Measurements from ENCODE around the gene TSNAXIP1. TPM values are rescaled to one million over a fixed set of nuclear protein-coding genes. Genes with fewer than 3 reads are reported as not detected.
A peak's percentile ranks its signal among the peaks of the same experiment; 100 is the strongest.

TSNAXIP1 gene
- total and polyA plus RNA-seq, 10 of the 15 experiments (the other 5 are each of a cell fraction or from before 2014, with no cell fraction given): 0.09 to 0.63 (median 0.37) TPM; not detected in 1

GRCh38 chr16:67833415-67834241 is 26.9 kb downstream of the TSNAXIP1 start (continued):
- TF ChIP-seq ZNF207 (IDR thresholded peaks at IDR 0.05; ENCODE audit: borderline replicate concordance): peak; percentile 52; the same call in 1 of the 2 replicates
- TF ChIP-seq GATAD2B (conservative IDR thresholded peaks at IDR 0.05; ENCODE audit: low read depth): peak; percentile 81
- TF ChIP-seq HCFC1 (IDR thresholded peaks at IDR 0.05; ENCODE audit: low read length): peak; percentile 99
- no peak for TF ChIP-seq RBBP5 (conservative IDR thresholded peaks at IDR 0.05)
- TF ChIP-seq IKZF1 (conservative IDR thresholded peaks at IDR 0.05): peak; percentile 83

DNA sequence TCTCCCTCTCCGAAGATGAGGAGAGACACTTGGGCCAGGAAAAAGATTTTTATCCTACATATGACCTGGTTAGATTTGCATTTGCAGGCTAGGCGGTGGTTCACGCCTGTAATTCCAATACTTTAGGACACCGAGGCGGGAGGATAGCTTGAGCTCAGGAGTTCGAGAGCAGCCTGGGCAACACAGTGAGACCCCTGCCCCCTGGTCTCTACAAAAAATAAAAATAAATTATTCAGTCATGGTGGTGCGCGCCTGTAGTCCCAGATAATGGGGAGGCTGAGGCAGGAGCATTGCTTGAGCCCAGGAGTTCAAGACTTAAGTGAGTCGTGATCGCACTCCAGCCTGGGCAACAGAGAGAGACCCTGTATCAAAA is 27.5 kb downstream of the TSNAXIP1 start:
- peaks cover 2 to 5% of the 10 kb centered on the region in 2 experiments; a peak in 3 of 4 replicates for H3K36me3 ChIP-seq (ENCODE audit: control insufficient read depth in 2 of 2, insufficient read depth in 2 of 2, low read length in 1 of 2)
- SMC1A ChIA-PET (ENCODE audit: uncharacterized antibody, unreplicated experiment): interaction anchor here (0.9 to 1.9 kb wide), 6 partner anchors 10 to 313 kb away, joined by 3 to 10 read pairs (median 3); partner anchors contain the start of gene NUTF2
- peak overlapping the region; percentile 87; the same call in 1 of the 2 replicates for H3K9ac ChIP-seq (ENCODE audit: control insufficient read depth, insufficient read depth, low read length)
- RAD21 ChIA-PET (ENCODE audit: unreplicated experiment): interaction anchor here (0.7 to 1.4 kb wide), 6 partner anchors 11 to 115 kb away, joined by 3 to 9 read pairs (median 5); partner anchors contain the start of genes GFOD2, PSMB10, RANBP10 and TSNAXIP1
- POLR2A ChIA-PET: interaction anchor here (0.8 to 2.0 kb wide), 5 partner anchors 11 to 116 kb away, joined by 3 to 29 read pairs (median 3); partner anchors contain the start of genes NUTF2 and PSMB10
- peak overlapping the region; percentile 90 for H3K4me2 ChIP-seq (ENCODE audit: control insufficient read depth, insufficient read depth)
- H3K79me2 ChIP-seq (ENCODE audit: control insufficient read depth, insufficient read depth, low read length): peaks cover 13% of the 10 kb centered on the region
- FAIRE-seq: no peak
- in situ Hi-C loops (cut with MboI): no loop called here
- intact Hi-C loops (cut with micrococcal nuclease; ENCODE audit: unreplicated experiment): no loop called here
- H2AFZ ChIP-seq (ENCODE audit: control insufficient read depth, low read depth, low read length): peak overlapping the region; percentile 99
- no peaks in the 10 kb centered on the region for H3K9me3 ChIP-seq (replicated peaks; ENCODE audit: control insufficient read depth, insufficient read depth, low read length)
- no peak for ATAC-seq
- H4K20me1 ChIP-seq (ENCODE audit: control insufficient read depth, insufficient read depth): no peaks in the 10 kb centered on the region
- no peaks in the 10 kb centered on the region for H3K27me3 ChIP-seq (replicated peaks in 1 of 2; ENCODE audit: control insufficient read depth in 2 of 2, insufficient read depth in 2 of 2, low read length in 1 of 2)
- H3K4me3 ChIP-seq: peak overlapping the region; percentile 91
- DNase-seq (ENCODE audit: low read depth, low spot score): no peak
- no TSS peak for BruUV-seq (replicated peaks)
- WGBS (ENCODE audit: insufficient coverage, insufficient replicate concordance, low lambda C conversion rate, missing lambda C conversion rate): 84% methylated on average over 10 of the region's 10 CpGs
- no peak overlapping the region for H3K27ac ChIP-seq (ENCODE audit: control insufficient read depth, insufficient read depth)
- CTCF ChIA-PET: interaction anchor here (1.1 to 2.2 kb wide), 8 partner anchors 9 to 312 kb away, joined by 3 to 31 read pairs (median 5); partner anchors contain the start of genes NUTF2, RANBP10 and TSNAXIP1
- peaks cover 7% of the 10 kb centered on the region for H3K4me1 ChIP-seq (ENCODE audit: control insufficient read depth, insufficient read depth, low read length)
- TF ChIP-seq NFYB (IDR thresholded peaks at IDR 0.05; ENCODE audit: insufficient read depth, low read depth, low read length): no peak
- TF ChIP-seq MXI1 (IDR thresholded peaks at IDR 0.05; ENCODE audit: low read depth, low read length): no peak
- TF ChIP-seq, protein P1, sequence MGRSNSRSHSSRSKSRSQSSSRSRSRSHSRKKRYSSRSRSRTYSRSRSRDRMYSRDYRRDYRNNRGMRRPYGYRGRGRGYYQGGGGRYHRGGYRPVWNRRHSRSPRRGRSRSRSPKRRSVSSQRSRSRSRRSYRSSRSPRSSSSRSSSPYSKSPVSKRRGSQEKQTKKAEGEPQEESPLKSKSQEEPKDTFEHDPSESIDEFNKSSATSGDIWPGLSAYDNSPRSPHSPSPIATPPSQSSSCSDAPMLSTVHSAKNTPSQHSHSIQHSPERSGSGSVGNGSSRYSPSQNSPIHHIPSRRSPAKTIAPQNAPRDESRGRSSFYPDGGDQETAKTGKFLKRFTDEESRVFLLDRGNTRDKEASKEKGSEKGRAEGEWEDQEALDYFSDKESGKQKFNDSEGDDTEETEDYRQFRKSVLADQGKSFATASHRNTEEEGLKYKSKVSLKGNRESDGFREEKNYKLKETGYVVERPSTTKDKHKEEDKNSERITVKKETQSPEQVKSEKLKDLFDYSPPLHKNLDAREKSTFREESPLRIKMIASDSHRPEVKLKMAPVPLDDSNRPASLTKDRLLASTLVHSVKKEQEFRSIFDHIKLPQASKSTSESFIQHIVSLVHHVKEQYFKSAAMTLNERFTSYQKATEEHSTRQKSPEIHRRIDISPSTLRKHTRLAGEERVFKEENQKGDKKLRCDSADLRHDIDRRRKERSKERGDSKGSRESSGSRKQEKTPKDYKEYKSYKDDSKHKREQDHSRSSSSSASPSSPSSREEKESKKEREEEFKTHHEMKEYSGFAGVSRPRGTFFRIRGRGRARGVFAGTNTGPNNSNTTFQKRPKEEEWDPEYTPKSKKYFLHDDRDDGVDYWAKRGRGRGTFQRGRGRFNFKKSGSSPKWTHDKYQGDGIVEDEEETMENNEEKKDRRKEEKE (IDR thresholded peaks at IDR 0.05): no peak
- TF ChIP-seq ETV6 (conservative IDR thresholded peaks at IDR 0.05 in 1 of 2, IDR thresholded peaks at IDR 0.05 in 1 of 2; ENCODE audit: borderline replicate concordance in 1 of 2, low read depth in 1 of 2): no peak
- TF ChIP-seq E2F4 (IDR thresholded peaks at IDR 0.05; ENCODE audit: low read depth, low read length): no peak
- no peak for TF ChIP-seq KLF5 (IDR thresholded peaks at IDR 0.05; ENCODE audit: partially characterized antibody)
- TF ChIP-seq CBX5 (IDR thresholded peaks at IDR 0.05; ENCODE audit: low read depth): no peak
- TF ChIP-seq, protein P2, sequence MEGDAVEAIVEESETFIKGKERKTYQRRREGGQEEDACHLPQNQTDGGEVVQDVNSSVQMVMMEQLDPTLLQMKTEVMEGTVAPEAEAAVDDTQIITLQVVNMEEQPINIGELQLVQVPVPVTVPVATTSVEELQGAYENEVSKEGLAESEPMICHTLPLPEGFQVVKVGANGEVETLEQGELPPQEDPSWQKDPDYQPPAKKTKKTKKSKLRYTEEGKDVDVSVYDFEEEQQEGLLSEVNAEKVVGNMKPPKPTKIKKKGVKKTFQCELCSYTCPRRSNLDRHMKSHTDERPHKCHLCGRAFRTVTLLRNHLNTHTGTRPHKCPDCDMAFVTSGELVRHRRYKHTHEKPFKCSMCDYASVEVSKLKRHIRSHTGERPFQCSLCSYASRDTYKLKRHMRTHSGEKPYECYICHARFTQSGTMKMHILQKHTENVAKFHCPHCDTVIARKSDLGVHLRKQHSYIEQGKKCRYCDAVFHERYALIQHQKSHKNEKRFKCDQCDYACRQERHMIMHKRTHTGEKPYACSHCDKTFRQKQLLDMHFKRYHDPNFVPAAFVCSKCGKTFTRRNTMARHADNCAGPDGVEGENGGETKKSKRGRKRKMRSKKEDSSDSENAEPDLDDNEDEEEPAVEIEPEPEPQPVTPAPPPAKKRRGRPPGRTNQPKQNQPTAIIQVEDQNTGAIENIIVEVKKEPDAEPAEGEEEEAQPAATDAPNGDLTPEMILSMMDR (IDR thresholded peaks at IDR 0.05 in 2 of 3, conservative IDR thresholded peaks at IDR 0.05 in 1 of 3; ENCODE audit: control insufficient read depth in 2 of 3, extremely low read depth in 1 of 3, insufficient read depth in 1 of 3, low read depth in 3 of 3, low read length in 3 of 3): no peak
- TF ChIP-seq POLR2A (IDR thresholded peaks at IDR 0.05; ENCODE audit: low read depth, low read length): no peak
- TF ChIP-seq MEF2A (IDR thresholded peaks at IDR 0.05; ENCODE audit: insufficient read depth, low read depth, low read length): no peak
- TF ChIP-seq JUND (IDR thresholded peaks at IDR 0.05; ENCODE audit: low read depth, low read length): no peak
